AG04450 (cell line): Measurements from ENCODE around the gene PTGIS. TPM values are rescaled to one million over a fixed set of nuclear protein-coding genes. Genes with fewer than 3 reads are reported as not detected.

Experiments used
- CTCF ChIA-PET: fragments of 300-600, 350-600 bp; formaldehyde crosslinking; extraction: SDS; loops from one replicate; lab custom pipeline; 2022; ENCODE audit warnings: antibody characterized with exemption, inconsistent platforms; lab: Charles Lee
- POLR2A ChIA-PET: fragments of 350-600 bp; formaldehyde crosslinking; extraction: SDS; loops from one replicate; lab custom pipeline; 2021; ENCODE audit warnings: antibody characterized with exemption, inconsistent platforms; lab: Yijun Ruan, JAX
- DNase-seq: peaks from one replicate; pipeline ENCODE4 v3.0.0-alpha.2; 2011; ENCODE audit warnings: low read depth, low spot score
- H3K27ac ChIP-seq: one replicate; pipeline ENCODE4 v1.5.1; 2012; ENCODE audit warnings: low read depth, low read length, control low read depth
- H3K27me3 ChIP-seq: one replicate; pipeline ENCODE4 v1.6.0; 2012; ENCODE audit warnings: low read length; ENCODE audit not compliant: control insufficient read depth, insufficient read depth
- H3K4me3 ChIP-seq: 2 replicates; pipeline ENCODE4 v1.5.1; 2011; ENCODE audit warnings: mild to moderate bottlenecking, low read depth, low read length, control low read depth
- H3K9me3 ChIP-seq: 2 replicates; pipeline ENCODE4 v1.5.1; 2012; ENCODE audit warnings: low read length; ENCODE audit not compliant: control insufficient read depth, insufficient read depth
- polyA plus RNA-seq: library from polyadenylated mRNA; depleted of rRNA; stranded (reverse); fragments of >200 nt; gene quantifications from 2 replicates; pipeline ENCODE4 v1.2.3, GENCODE V29; 2011
- TF ChIP-seq, protein P1 (sequence below): IDR thresholded peaks from 2 replicates; pipeline ENCODE4 v1.5.1; 2011; ENCODE audit warnings: low read depth, low read length, control low read depth, inconsistent platforms

Gene PTGIS
- polyA plus RNA-seq, 1 experiment = 8.1 TPM

DNA sequence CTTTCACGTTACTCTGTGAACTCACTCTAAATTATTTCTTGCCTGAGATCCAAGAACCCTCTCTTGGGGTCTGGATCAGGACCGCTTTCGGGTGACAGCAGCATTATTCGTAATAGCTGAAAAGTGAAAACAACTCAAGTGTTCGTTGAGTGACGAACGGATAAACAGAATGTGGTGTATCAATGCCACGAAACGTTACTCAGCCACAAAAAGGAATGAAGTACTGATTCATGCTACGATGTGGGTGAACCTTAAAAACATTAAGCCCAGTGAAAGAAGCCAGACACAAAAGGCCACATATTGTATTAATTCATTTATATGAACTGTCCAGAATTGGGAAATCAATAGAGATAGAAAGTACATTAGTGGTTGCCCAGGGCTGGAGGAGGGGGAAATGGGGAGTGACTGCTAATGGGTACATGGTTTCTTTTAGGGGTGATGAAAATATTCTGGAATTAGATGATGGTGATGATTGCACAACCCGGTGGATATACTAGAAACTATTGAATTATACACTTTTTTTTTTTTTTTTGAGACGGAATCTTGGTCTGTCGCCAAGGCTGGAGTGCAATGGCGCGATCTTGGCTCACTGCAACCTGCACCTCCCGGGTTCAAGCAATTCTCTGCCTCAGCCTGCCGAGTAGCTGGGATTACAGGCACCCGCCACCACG is 8.4 kb downstream of the PTGIS start:
- Histone ChIP-seq H3K27me3 (no peaks in the 10 kb centered on the region), H3K27ac (no peak overlapping the region), H3K9me3 (no peaks in the 10 kb centered on the region; the same call in 1 of the 2 replicates), H3K4me3 (no peak overlapping the region)
- TF ChIP-seq, protein P1, sequence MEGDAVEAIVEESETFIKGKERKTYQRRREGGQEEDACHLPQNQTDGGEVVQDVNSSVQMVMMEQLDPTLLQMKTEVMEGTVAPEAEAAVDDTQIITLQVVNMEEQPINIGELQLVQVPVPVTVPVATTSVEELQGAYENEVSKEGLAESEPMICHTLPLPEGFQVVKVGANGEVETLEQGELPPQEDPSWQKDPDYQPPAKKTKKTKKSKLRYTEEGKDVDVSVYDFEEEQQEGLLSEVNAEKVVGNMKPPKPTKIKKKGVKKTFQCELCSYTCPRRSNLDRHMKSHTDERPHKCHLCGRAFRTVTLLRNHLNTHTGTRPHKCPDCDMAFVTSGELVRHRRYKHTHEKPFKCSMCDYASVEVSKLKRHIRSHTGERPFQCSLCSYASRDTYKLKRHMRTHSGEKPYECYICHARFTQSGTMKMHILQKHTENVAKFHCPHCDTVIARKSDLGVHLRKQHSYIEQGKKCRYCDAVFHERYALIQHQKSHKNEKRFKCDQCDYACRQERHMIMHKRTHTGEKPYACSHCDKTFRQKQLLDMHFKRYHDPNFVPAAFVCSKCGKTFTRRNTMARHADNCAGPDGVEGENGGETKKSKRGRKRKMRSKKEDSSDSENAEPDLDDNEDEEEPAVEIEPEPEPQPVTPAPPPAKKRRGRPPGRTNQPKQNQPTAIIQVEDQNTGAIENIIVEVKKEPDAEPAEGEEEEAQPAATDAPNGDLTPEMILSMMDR = no peak
- CTCF ChIA-PET = no interaction called here
- POLR2A ChIA-PET = no interaction called here
- no peak for DNase-seq

DNA sequence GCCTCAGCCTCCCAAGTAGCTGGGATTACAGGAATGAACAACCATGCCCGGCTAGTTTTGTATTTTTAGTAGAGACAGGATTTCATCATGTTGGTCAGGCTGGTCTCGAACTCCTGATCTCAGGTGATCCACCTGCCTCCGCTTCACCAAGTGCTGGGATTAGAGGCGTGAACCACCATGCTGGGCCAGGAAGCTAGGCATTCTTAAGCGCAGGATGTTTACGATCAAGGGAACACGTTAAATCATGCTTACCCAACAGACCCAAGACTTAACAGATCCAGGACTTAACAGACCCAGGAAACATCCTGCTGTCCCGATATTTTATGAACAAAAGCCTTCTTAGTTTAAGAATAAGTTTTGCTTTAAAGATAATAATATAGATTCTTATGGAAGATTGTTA is 9.1 kb downstream of the PTGIS start:
- POLR2A ChIA-PET = no interaction called here
- no peaks in the 10 kb centered on the region for H3K27me3 ChIP-seq
- no peak for DNase-seq
- CTCF ChIA-PET = interaction anchor here (3.3 kb wide), 1 partner anchor 17 kb away, joined by 12 read pairs; no protein-coding TSS in a partner anchor
- TF ChIP-seq, protein P1 = no peak
- no peak overlapping the region for H3K4me3 ChIP-seq
- no peak overlapping the region for H3K27ac ChIP-seq
- H3K9me3 ChIP-seq = no peaks in the 10 kb centered on the region; the same call in 1 of the 2 replicates

DNA sequence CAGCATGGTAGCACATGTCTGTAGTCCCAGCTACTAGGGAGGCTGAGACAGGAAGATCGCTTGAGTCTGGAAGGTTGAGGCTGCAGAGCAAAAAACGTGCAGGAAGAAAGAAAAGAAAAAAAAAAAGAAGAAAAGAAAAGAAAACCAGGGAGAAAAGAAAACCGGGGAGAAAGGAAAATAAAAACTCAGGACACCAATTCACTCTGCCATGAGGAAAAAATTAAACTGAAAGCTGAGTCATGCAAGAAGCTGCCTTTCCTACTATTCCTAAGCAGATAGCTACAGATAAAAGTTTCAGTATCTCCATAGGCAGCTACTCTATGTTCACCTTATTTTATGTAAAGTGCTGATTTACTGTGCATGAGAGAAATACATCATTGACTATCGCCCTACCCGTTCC is 10.5 kb downstream of the PTGIS start:
- DNase-seq = no peak
- TF ChIP-seq, protein P1 = no peak
- Histone ChIP-seq H3K4me3 (no peak overlapping the region), H3K9me3 (no peaks in the 10 kb centered on the region; the same call in 1 of the 2 replicates), H3K27me3 (no peaks in the 10 kb centered on the region), H3K27ac (no peak overlapping the region)
- ChIA-PET CTCF (interaction anchor here (0.8 to 3.3 kb wide), 2 partner anchors 16 to 223 kb away, joined by 7 to 12 read pairs; no protein-coding TSS in a partner anchor), POLR2A (interaction anchor here (1.1 kb wide), 1 partner anchor 26 kb away, joined by 3 read pairs; no protein-coding TSS in a partner anchor)

DNA sequence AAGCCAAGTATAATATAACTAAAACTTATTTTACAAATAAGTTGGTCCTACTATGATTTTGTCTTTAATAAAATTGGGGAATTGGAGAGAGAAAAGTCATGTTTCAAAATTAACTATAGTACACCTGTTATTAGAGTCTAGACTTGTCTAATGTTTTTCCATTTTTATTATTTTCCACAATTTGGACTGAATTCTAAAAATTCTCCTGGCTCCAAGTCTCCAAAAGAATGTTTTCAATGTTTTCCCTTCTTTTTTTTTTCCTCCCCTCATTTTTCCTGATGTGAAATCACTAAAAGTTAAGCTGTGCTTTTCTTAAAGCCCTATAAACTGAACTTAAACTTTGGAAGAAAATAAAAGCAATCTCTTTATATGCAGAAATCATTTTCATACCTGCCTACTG is 11.3 kb downstream of the PTGIS start:
- no peak overlapping the region for H3K4me3 ChIP-seq

More for the DNA sequence above, 11.3 kb downstream of the PTGIS start:
- H3K9me3 ChIP-seq = no peaks in the 10 kb centered on the region
- ChIA-PET CTCF (interaction anchor here (0.7 to 3.3 kb wide), 4 partner anchors 15 to 528 kb away, joined by 3 to 12 read pairs (median 5); no protein-coding TSS in a partner anchor), POLR2A (no interaction called here)
- DNase-seq = no peak
- TF ChIP-seq, protein P1 = no peak
- no peaks in the 10 kb centered on the region for H3K27me3 ChIP-seq
- no peak overlapping the region for H3K27ac ChIP-seq
